Left ventricle myocardium superior (tissue), 1 donor: ENCODE results near the gene GANAB. TPM values are rescaled to one million over a fixed set of nuclear protein-coding genes. Genes with fewer than 3 reads are reported as not detected.
"Not testable (repeated sequence)": the region's sequence is repeated elsewhere in the genome, so short reads cannot be mapped to it uniquely, and the experiment has no call there.

Source experiments
- ATAC-seq: fragments of 200-7000 bp; cut with Tn5 transposase; one replicate; pipeline ENCODE4 v1.9.1; 2020; ENCODE audit warnings: mild to moderate bottlenecking, moderate library complexity
- DNase-seq: peaks from one replicate; pipeline ENCODE4 v3.0.0-alpha.2; 2020
- intact Hi-C: fragments of 100-400 bp; cut with micrococcal nuclease; formaldehyde crosslinking; loops from one replicate; pipeline ENCODE4 v1.11.0; 2022
- total RNA-seq: library from RNA; stranded (reverse); fragmentation: NEBNext Ultra II Directional; extraction: Animal tissue kit (Norgen Biotek cat#: 25700); gene quantifications from one replicate; pipeline ENCODE4 v1.2.1, GENCODE V29; 2021
- donor health status: DM: no; HTN: yes; CAD: no; lungs with severe emphysema.

The GANAB gene
- total RNA-seq, 1 donor from 2014 or later, result 106 TPM

DNA sequence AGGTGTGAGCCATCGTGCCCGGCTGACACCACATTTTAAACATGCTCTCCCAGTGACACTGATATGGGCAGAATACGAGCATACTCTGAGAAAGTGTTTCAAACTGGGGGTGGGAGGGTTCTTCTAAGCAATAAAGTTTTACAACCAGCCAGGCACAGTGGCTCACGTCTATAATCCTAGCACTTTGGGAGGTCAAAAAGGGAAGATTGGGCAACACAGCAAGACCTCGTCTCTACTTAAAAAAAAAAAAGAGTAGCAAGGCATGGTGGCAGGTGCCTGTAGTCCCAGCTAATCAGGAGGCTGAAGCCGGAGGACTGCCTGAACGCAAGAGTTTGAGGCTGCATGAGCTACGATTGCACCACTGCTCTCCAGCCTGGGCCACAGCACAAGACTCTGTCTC, 2.2 kb downstream of the GANAB start:
- ATAC-seq (no peak), DNase-seq (no peak)
- intact Hi-C loops, result no loop called here

DNA sequence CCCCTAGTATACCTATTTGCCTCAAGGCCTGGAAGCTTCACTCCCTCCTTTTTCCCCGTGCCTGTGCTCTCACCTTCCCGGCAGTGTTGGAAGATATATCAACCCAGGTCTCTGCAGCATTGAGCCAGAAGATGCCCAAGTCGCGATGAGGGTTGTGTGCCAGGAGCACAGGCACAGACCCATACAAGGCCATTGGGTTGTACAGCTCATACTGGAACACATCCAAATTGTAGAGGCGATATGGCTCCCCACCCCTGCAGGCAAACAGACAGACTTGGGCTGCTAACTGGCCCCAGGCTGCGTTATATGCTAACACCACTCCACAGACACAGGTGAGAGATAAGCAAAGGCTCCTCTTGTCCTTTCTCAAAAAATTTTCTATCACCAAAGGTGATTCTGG, 13.9 kb downstream of the GANAB start:
- no peak for DNase-seq
- ATAC-seq, result no peak
- intact Hi-C loops, result no loop called here

DNA sequence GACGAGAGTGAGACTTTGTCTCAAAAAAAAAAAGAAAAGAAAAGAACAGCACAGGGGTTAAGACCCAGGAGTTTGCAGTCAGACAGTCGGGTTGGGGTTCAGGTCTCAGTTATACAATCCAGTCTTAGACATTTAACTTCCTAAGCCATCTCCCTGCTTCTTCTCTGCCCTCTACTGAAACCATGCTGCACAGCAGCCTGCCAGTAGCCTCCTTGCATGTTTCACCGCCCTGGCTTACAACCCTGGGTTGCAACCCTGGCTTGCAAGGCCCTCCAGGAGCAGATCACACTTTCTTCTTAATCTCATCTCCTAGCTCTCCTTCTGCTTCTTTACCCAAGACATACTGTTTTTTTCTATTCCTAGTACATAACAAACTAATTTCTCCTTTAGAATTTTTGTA, 18.7 kb downstream of the GANAB start:
- DNase-seq (no peak), ATAC-seq (no peak)
- intact Hi-C loops, result no loop called here

DNA sequence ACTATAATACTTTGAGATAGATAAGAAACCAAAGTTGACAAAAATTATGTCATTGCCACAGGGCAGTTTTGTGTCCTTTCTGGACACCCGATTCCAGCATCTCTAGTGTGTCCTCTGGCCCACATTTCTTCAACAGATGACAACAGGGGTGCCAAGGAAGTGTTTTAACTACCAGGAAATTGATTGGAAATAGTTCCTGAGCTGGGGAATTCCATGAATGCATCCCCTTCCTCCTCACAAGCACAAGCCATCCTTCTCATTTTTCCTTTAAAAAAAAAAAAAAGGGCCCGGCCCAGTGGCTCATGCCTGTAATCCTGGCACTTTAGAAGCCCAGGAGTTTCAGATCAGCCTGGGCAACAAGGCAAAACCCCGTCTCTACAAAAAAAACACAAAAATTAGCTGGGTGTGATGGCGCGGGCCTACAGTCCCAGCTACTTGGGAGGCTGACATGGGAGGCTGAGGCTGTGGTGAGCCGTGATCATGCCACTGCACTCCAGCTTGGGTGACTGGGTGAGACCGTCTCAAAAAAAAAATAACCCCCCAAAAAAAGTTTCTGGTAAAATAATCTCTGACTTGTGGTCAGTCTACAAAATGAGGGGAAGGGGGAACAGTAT, 23.8 kb downstream of the GANAB start:
- ATAC-seq (no peak), DNase-seq (no peak)
- intact Hi-C loops, result no loop called here

DNA sequence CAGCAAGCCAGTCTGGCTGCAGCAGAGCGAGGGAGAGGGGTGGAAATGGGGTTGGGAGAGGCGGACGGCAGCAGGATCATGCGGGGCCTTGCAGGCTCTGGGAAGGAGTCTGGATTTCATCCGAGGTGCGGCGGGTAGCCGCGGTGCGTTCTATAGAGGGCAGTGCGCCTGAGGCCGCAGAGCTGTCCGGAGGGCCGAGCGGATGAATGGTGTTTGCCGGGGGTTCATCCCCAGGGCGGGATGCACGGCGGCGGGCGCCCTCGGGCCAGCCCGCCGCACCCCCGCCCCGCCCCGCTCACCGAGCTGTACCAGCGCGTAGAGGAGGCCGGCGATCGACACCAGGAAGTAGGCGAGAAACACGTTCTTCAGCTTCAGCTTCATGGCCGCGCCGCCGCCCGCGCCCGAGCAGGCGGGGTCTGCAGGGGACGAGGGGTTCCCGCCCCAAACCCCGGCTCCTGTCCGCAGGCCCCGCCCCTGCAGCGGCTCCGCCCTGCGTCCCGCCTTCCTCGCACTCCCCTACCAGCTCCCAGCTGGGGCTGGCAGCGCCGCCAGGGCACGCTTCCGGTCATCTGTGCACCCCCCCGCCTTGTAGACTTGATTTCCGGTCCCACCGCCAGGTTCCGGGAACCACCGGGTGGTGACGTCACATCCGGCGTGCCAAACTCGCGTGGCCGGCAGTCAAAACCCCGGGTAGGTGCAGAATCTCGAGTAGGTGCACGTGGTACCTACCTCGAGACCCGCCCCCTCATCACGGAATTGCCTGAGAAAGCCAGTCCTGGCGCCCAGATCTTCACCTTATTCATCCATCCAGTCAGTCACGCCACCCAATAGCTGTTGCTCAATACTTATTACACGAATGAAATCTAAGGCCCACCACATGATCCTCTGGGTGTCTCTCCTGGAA, 24.6 kb downstream of the GANAB start, which contains the start of gene B3GAT3:
Gene B3GAT3, minus strand, starts transcription at position 420 of the 904 bp plus-strand sequence. Its CDS starts 39 bp downstream, at position 381.
- ATAC-seq (peak; percentile 99), DNase-seq (peak; percentile 99)
- intact Hi-C loops, result no loop called here

DNA sequence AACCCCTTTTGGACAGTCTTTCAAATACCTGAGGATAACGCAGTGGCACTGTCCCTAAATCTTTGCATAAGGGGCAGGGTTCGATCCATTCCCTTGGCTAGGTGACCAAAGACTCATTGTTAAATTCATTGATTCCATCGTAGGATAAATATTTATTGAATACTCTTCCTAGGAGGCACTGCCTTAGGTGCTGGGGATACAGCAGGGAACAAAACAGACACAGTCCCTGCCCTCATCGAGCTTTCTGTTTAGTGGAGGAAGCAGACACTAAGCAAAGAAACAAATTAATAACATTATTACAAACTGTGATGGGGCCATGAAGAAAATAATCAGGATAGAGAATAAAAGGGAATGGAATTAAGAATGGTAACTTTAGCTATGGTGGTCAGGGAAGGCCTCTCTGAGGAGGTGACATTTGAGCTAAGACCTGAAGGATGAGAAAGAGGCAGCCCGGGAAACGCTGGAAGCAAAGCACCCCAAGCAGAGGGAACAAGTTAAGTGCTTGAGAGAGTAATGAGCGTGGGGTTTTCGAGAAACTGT, 25.3 kb downstream of the GANAB start:
- intact Hi-C loops, result no loop called here
- ATAC-seq (no peak), DNase-seq (no peak)

DNA sequence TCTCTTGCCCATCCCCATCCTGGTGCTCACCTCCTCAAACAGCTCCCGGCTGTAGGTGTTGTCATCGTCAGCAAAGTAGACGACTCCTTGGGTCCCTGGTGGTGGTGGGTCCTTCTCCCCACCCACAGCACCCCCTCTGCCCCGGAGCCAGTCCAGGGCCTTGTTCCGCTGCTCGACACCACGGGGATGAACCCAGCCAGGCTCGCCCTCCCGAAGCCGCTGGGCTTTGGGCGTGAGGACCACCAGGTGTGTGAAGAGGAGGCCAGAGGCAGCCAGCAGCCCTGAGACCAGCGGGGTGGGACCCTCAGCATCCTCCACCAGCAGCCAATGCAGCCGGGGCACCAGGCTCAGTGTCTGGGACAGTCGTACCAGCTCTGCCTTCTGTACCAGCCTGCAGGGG, 29.5 kb downstream of the GANAB start:
- DNase-seq, intact Hi-C loops, ATAC-seq: not testable (repeated sequence)

DNA sequence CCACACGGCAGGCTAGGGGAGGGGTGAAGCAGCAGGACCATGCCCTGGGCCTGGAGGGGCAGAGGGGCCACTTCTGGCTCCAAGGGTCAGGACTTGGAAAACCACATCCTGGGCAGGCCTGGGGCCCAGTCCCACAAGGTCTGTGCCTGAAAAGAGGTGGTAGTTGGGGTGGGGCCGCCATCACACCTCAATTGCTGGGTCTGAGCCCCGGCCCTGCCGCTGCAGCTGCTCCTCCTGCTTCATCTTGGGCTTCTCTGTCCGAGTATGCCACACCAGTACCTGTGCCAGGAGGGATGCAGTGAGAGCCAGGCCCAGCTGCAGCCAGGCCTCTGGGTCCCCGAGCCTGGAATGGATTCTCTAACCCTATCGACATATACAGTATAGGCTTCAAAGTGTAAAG, 30.9 kb downstream of the GANAB start:
- no peak for DNase-seq
- ATAC-seq, result no peak
- intact Hi-C loops, result no loop called here

DNA sequence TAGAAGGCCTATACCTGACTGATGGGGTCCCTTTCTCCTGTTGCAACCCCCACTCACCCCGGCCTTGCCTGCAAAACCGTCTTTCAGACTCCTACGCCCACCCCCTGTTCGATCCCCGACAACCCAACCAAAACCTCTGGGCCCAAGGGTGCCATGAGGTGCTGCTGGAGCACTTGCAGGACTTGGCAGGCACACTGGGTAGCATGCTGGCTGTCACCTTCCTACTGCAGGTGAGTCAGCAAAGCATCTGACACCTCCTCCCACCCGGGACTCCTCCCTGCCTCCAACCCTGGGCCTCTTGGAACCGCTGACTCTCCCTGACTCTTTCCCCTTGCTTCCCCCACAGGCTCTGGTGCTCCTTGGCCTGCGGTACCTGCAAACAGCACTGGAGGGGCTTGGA, 32.1 kb downstream of the GANAB start:
- no peak for ATAC-seq
- intact Hi-C loops, result no loop called here
- no peak for DNase-seq

DNA sequence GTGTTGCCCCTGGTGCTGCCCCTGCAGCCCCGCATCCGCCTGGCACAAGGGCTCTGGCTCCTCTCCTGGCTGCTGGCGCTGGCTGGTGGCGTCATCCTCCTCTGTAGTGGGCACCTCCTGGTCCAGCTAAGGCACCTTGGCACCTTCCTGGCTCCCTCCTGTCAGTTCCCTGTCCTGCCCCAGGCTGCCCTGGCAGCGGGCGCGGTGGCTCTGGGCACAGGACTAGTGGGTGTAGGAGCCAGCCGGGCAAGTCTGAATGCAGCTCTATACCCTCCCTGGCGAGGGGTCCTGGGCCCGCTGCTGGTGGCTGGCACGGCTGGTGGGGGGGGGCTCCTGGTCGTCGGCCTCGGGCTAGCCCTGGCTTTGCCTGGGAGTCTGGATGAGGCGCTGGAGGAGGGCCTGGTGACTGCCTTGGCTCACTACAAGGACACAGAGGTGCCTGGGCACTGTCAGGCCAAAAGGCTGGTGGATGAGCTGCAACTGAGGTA, 33.1 kb downstream of the GANAB start:
- intact Hi-C loops, result no loop called here
- ATAC-seq (peak; percentile 2), DNase-seq (no peak)

DNA sequence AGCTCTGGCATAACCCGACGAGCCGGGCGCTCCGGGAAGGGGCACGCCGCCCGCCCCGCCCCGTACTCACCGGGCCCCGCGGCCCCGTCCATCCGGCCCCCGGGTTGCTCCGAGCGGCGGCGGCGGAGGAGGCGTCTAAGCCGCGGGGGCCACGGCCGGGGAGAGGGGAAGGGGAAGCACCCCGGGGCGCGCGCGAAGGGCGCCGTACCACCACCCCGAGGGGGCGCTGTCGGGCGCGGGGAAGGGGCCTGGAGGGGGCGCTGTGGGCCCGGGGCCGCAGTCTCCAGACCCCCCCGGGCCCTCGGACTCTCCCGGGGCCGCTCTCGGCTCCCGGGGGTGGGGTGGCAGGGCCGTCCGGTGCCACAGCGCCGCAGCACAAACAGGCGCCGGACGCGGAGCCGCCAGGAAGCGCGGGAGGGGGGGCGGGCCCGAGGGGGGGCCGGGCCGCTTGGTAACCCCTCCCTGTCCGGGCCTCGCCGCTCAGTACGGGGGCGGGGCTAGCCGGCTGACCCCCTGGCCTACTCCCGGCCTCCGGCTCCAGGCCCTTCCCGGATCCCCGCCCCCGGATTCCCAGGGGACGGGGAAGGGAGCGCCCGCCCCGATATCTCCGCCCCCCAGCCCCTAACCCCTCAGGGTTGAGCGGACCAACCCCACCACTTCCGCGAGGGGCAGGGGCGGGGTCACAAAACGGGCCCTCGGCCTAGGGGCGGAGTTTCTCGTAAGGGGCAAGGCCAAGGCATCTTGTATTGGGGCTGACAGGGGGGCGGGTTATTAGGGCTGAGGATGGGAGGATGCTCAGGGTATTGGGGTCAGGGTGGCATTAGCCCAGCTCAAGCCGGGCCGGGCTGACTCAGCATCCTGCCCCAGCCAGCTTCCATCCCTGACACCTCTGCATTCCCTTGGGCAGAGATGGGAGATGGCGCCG, 33.8 kb downstream of the GANAB start, which contains the start of the genes EML3 and ROM1:
Gene EML3, minus strand, starts transcription at position 410 of the 925 bp plus-strand sequence. Its CDS starts 318 bp downstream, at position 92.
Gene ROM1, plus strand, starts transcription at position 892 of the 925 bp plus-strand sequence. Its CDS starts 25 bp downstream, at position 917.
- peak; percentile 90 for ATAC-seq
- intact Hi-C loops, result no loop called here
- peak; percentile 95 for DNase-seq

DNA sequence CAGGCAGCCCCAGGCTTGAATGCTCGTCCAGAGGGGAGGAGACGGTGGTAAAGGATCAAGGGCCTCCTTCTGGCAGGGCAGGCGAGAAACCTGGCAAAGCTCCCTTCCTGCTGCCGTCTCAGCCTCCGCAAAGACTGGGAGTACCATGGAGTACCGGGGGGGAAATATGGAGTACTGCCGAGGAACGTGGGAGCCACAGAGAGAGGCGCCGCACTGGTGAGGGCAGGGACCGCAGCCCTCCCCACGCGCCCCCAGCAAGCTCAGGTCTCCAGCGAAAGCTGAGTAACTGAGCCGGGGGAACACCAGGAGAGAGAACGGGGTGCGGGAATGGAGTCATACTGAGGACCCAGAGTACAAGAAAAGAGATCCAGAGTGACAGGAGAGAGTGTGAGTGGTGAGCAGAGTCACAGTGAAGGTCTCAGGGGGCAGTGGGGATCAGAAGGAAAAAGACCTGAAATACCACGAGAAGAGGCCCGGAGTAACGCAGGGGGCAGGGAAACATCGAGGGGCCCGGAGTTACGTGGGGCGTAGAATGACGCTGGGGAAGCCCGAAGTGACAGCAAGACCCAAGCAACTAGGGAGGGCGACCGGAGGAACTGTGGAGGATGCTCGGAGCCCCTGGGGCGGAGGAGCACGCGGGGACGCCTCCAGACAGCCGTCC, 34.6 kb downstream of the GANAB start:
- ATAC-seq (peak; percentile 4), DNase-seq (peak; percentile 55)
- intact Hi-C loops, result no loop called here

DNA sequence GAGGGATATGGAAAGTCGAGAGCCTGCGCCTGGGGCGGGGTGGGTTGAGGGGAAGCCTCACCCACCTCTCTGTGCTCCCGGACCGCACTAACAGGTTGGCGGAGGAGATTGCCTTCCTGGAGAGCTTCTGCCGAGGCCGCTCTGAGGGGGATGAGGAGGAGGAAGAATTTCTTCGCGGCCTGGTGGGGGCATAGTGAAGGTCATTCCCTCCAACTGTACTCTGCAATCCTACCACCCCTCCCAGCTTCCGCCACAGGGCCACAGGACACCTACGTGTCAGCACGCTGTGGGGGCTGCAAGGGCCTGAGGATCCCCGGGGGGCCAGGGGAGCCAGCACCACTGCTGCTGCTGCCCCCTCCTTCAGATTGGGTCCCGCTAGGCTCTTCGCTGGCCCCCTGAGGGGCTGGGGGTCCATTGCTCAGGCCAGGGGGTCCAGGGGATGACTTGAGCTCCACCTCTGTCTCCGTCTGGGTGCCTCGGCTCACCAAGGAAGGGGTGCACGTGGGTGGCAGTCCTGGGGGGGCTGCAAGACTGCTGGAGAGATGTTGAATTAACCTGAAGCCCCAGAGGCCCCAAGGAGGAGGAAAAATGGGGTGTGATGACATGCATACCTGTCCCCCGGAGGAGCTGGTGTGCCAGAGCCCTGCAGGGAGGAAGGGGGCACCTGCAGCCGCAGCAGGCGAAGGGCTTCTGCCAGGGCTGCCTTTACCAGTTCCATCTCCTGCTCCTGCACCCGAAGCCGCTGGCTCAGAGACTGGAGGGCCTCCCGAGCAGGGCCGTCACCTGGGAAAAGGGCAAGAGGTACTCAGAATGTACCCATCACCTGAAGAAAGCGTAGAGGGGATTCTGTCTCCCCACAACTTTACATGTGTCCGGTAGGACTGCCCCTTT, 35.4 kb downstream of the GANAB start:
- intact Hi-C loops, result no loop called here
- DNase-seq (no peak), ATAC-seq (no peak)

DNA sequence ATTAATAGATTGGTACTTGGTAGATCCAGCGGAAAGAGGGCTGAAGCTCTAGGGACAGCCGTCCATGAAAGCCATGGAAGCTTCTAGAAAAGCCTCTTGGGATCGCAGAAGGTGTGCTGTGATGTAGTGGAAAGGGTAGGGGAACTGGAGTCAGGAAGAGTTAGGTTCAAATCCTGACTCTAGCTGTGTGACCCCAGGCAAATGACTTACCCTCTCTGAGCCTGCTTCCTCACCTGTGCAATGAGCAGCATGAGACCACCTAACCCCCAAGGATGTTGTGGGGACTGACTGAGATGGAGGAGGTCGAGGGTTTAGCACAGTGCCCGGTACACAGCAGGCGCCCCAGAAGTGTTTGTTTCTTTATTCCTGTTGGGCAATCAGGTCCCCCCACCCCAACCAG, 36.0 kb downstream of the GANAB start:
- intact Hi-C loops, result no loop called here
- ATAC-seq (no peak), DNase-seq (no peak)

DNA sequence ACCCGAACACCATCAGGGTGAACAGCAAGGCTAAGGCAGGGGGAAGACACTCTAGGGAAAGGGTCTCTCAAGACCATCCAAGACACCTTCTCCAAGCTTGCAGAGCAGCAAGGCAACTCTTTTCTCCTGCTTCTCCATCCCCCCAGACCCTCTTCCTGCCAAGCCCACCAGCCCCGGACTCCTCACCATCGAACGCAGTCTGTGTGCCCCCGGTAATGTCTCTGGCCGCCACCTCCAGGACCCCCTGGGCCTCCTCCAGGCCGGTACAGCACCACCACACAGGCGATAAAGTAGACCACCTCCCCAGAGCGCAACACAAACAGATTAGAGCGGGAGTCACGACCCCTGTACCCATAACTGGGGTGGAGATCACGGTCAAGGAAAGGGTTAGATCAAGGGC, 37.6 kb downstream of the GANAB start:
- DNase-seq, result peak; percentile 7
- intact Hi-C loops, result no loop called here

DNA sequence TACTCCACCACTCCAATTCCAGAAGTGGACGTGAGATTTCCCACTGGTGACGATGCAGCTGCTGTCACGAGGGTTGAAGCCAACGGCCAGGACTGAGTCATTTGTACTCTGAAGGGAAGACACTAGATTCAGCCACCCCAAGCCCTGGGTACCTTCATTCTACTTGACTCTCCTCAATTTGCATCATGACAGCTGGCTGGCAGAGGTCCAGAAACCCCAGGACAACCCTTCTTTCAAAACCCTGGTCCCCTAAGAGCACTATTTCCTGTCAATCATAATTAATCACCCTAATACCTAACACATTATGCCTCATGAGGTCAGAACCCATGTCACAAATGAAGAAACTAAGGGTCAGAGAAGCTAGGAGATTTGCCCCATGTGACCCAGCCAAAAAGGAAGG, 38.7 kb downstream of the GANAB start:
- intact Hi-C loops, result no loop called here
- DNase-seq, result peak; percentile 20

More for the DNA sequence above, 37.6 kb downstream of the GANAB start:
- no peak for ATAC-seq

DNA sequence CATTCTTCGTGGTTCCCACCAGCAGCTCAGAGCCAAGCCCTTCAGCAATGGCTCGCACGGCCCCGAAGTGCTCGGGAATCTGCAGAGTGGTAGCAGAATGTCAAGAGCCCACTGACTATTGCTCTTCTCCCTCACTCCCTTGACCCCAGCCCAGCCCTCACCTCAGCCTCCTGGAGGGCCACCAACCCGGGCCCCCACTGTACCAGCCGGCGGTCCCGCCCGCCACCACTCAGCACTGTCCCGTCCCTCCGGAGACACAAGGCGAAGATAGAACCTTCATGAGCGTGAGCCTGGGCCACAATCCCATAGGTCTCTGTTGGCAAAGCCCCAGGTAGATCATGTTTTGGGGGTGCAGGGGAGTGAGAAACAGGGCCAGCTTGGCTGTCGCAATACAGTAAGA, 40.5 kb downstream of the GANAB start:
- DNase-seq (peak; percentile 21), ATAC-seq (no peak)
- intact Hi-C loops, result no loop called here

More for the DNA sequence above, 38.7 kb downstream of the GANAB start:
- ATAC-seq, result no peak
